CD4-positive, alpha-beta T cell treated with Interleukin-15 for 4 hours (primary cell): ENCODE results near the gene ATG14.
"Not testable (repeated sequence)": the region's sequence is repeated elsewhere in the genome, so short reads cannot be mapped to it uniquely, and the experiment has no call there.

ENCODE experiments used
- DNase-seq: peaks from one replicate; pipeline ENCODE4 v3.0.0-alpha.2; 2020; ENCODE audit warnings: low spot score

The ATG14 gene

DNA sequence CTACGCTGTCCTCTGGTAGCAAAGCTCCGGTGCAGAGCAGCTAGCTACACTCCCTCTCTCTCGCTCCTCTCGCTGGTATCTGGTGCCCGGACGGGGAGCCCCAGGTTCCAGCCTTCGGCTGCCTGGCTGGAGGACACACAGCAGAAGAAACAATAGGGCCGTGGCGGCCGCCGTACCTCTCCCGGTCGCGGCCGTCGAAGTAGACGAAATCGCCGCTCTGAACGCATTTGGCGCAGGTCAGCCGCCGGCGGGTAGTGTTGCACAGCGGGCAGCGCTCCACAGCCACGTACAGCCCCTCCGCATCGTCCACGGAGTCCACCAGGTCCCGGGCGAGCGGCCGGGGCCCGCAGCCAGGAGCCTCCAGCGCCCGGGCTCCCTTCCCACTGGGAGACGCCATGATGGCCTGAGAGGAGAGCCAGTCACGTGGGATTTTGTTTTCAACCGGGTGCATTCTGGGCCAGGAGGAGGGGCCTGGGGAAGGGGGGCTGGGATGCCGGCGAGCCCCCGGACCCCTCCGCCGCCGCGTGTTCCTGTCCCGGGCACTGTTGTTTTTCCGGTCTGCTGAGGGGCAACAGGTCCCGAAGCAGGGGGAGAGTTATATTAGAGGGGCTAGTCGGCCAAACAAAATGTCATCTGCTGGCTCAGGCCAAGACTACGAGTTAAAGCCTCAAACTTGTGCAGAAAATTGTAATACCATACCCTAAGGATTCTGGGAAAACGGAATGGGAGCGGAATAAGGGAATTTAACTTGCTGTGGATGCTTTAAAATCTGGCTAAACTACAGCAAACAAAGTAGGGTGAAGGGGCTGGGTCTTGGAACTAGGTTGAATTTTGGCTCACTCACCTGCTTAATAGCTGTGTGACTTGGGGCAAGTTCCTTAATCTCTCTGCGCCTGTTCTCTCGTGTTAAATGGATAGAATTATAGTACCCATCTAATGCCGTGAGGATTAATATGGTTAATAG, at the start of gene ATG14:
Gene ATG14 (minus strand): TSS at position 405 of the 964 bp plus-strand sequence. CDS start 8 bp downstream, at position 397.
- DNase-seq, result peak; percentile 74

GRCh38 chr14:55458800-55459515, 47.3 kb upstream of the ATG14 start:
- no peak for DNase-seq

- DNase-seq, result no peak
Observed at GRCh38 chr14:55457496-55457895, 45.9 kb upstream of the ATG14 start.

DNA sequence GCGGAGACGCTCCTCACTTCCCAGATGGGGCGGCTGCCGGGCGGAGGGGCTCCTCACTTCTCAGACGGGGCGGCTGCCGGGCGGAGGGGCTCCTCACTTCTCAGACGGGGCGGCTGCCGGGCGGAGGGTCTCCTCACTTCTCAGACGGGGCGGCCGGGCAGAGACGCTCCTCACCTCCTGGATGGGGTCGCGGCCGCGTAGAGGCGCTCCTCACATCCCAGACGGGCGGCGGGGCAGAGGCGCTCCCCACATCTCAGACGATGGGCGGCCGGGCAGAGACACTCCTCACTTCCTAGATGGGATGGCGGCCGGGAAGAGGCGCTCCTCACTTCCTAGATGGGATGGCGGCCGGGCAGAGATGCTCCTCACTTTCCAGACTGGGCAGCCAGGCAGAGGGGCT, 44.8 kb upstream of the ATG14 start:
- DNase-seq, result not testable (repeated sequence)

DNA sequence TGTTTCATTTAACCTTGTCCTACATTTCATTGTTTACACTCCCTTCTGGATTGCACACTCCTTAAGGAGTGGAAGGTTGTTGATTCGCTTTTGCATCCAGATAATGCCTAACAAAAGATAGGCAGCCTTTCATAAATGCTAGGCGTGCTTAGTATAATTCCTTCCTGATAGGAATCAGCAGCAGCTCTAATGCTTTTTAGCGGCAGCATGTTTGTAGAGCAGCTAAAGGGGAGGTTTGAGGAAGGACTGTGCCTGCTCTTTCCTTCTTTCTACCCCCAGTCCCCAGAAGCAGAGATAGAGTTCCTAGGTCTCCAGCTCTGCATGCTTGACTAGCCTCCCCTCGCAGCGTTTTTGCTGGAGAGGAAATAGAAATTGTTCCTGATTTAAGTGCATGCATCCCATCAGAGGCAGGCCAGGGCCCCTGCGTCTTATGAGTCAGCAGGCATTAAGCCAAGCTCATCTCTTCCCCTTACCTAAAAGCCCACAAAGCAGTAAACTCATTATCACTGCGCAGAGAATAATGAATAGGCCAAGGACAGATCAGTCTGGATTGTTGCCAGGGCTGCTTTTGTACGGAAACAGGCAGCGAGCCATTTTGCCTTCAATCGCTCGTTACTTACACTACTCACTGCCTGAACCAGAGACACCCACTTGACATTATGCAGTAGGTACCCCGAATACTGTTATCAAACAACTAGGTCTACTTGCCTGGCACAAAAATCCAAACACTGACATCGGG, 42.8 kb upstream of the ATG14 start:
- DNase-seq, result no peak

DNA sequence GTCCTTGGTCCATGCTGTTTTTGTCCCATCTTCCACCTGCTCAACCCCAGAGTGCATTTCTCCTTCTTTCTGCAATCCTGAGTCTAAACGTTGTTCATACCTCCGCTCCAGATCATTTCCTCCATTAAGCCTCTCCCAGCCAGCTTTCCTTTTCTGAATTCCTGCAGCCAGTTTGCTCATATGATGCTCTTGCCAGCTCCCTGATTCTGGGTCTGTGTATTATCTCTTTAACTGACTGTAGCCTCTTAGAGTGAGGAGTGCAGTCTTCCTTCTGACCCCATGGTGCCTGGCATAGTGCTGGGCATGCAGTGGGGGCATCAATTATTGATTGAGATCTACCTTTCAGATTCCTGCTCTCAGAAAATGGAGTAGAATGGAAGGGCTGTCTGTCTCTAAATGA, 40.3 kb upstream of the ATG14 start:
- no peak for DNase-seq

DNA sequence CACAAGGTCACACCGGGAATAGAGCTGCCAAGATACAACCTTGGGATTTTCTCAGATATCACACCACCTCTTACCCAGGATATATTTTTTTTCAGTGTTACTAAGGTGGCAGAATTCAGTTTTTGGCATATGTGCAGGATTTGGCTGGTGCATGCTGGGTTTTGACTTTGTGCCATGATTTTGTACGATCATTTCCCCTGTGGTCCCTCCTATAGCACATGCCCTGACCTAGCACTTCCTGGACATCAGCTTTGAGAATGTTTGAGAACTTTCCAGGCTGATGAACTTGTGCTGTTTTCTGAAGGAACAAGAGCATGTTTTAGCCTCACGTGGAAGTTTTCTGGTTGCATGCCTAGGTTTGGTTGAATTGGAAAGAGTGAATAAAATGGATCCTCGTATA, 39.8 kb upstream of the ATG14 start:
- DNase-seq, result no peak

DNA sequence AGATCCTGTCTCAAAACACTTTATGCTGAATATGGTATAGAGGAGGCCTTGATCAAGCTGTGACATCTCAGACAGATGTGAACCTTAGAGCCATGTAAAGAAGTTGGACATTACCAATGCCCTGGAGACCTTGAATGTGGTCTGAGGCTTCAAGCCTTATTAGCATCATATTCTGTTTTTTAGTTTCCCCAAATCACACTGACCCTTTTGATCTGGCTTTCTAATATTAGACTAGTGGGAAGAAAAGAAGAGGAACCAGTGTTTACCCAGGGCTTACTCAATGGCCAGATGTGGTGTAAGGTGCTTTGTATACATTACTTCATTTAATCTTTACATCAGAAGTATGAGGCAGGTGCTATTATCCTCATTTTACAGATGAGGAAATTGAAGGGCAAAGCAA, 39.4 kb upstream of the ATG14 start:
- no peak for DNase-seq

- no peak for DNase-seq
Observed at GRCh38 chr14:55450539-55450938, 38.9 kb upstream of the ATG14 start.

GRCh38 chr14:55450124-55450523, 38.5 kb upstream of the ATG14 start:
- no peak for DNase-seq

DNA sequence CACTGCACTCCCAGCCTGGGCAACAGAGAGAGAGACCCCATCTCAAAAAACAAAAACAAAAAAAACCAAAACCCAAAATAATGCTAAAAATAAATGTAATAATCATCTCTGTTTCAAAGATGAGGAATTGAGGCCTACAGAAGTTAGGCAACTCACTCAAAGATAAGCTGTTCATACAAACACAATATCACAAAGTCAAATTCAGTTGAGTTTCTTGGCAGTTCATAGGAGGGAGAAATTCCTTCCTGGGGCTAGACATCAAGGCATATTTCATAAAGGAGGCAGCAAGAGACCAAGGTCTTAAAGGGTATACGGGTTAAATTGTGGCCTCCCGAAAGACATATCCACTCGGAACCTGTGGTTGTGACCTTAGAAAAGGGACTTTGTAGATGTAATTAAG, 37.5 kb upstream of the ATG14 start:
- DNase-seq, result no peak

DNA sequence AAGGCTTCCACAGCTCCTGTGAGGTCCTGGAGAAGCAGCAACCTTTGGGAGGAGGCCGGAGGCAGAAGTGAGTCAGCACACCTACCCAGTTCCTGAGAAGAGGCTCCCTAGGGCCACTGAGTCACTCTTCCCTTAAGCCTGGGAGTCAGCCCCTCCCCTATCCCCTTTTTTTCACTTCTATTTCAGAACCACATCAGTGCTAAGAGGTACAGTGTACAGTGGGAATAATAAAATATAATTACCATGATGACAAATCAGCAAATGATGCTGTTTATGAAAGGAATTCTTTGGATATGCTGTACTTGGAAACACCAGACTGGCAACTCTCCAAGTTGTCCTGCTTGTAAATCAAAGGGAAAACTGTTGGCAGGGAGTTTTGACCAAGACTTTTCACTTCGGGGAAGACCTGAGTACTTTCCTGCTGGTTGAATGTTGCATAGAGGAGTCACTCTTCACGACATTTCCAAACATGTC, 36.5 kb upstream of the ATG14 start:
- no peak for DNase-seq

DNA sequence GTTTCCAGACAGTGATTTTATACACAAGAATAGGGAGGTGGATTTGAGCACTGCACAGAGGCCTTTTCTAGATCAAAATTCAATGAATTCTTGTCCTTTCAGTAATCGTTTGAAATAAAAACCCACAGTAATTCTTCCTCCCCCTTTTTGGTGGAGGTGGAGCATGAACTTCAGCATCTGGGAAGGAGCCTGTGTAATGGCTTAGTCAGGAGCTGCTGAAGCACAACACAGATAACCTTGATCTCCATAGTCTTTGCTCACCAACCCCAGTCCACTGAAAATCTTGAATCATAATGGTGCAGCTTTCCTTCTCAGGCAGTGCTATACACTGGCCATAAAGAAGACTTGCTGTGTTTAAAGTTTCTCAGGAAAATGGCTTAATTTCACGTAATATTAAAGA, 35.2 kb upstream of the ATG14 start:
- no peak for DNase-seq

GRCh38 chr14:55446127-55446736, 34.6 kb upstream of the ATG14 start:
- DNase-seq, result peak; percentile 58

GRCh38 chr14:55441286-55441685, 29.7 kb upstream of the ATG14 start:
- no peak for DNase-seq

- no peak for DNase-seq
Observed at GRCh38 chr14:55440385-55440784, 28.8 kb upstream of the ATG14 start, which contains the start of gene TBPL2. TBPL2 (minus strand) TSS chr14:55440616; CDS start chr14:55440449, 167 bp downstream.

DNA sequence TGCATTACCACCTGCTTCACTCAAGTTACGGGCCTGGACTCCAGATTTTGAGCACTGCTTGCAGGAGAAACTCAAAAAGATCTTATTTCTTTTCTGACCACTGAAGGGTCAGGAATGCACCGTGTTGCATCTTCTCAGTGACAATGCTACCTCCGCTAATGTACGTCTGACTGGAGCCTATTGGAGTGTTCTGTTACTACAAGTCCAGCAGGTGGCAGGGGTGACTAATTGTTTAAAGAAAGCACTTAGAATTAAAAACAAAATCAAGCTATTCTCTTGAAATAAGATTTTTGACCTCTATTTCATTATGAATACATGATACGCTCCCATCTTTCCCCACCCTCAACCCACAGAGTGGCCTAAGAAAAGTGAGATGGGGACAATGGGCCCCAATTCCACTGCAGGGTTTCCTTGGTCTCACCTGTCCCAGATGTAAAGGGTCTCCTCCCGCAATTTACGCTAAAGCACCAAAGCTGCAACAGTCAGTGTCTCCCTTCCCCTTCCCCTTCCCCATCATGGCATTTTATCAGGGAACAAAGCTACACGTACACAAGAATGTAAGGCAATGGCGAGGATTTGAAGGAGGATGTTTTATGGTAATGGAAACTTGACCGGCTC, 26.5 kb upstream of the ATG14 start:
- DNase-seq, result no peak

- DNase-seq, result no peak
Observed at GRCh38 chr14:55436931-55437330, 25.3 kb upstream of the ATG14 start.

GRCh38 chr14:55436519-55436918, 24.9 kb upstream of the ATG14 start:
- no peak for DNase-seq

DNA sequence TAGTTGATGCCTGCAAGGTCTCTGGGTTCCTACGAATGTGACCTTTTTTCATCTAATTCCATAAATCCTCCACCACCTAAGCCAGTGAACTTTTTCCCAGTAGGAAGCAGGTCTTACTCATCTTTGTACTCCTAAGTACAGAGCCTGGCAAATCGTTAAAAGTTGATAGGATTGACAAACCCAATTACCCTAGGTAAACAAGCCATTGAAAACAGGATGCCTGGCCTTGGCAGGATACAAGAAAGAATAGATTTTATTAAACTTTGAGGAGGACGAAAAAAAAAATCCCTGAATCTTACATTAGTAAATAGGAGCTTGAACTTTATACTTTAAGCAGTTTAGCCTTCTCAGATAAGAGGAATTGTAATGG, 23.2 kb upstream of the ATG14 start:
- no peak for DNase-seq
